ENCODE results near the gene ATOH8. TPM values are rescaled to one million over a fixed set of nuclear protein-coding genes. Genes with fewer than 3 reads are reported as not detected.
A peak's percentile ranks its signal among the peaks of the same experiment; 100 is the strongest.

Gene ATOH8
- total RNA-seq, 1 experiment from 2014 or later = 129 TPM

DNA sequence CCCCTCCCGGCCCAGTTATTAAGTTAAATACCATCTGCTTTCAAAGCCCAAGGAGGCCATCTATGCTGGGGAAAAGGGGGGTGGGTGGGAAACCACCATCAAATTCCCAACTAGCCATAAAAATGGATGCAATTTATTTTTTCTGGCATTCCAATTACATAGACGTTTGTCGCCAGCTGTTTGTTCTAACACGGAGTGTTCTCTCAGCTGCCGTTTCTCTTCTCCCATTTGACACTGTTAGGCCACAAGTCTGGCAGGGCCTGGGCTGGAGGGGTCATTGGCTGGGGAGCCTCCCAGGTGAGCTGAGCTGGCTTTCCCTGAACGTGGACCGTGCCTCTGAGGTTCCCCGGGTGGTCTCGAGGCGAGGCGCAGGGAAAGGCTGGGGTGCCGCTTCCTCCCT is 16.6 kb downstream of the ATOH8 start:
- peak; percentile 96 for DNase-seq (ENCODE audit: low read depth)

DNA sequence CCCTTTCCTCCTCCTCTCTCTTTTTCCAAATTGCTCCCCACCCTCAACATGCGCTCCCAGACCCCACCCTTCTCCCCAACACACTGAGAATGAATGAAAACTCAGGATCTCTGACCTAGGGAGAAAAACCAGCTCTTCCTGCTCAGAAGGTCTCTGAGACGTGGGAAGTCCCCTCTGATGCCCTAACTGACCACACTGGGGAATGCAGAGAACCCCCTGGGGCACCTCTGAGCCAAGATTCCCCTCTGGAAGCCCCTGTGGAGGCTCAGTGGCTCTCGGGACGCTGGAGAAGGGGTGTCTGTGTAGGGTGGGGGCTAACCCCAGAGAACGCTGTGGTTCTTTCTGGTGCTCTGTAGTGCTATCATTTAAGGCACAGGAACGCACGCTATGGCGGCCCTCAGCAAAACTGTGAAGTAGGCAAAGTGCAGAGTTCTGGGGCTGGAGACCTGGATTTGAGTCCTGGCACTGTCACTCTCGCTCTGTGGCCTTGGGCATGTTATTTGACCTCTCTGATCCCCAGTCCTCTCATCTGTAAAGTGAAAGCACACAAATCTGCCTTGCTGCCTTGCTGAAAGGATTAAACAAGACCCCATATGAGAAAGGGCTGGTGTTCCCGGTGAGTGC is 17.1 kb downstream of the ATOH8 start:
- no peak for DNase-seq (ENCODE audit: low read depth)

DNA sequence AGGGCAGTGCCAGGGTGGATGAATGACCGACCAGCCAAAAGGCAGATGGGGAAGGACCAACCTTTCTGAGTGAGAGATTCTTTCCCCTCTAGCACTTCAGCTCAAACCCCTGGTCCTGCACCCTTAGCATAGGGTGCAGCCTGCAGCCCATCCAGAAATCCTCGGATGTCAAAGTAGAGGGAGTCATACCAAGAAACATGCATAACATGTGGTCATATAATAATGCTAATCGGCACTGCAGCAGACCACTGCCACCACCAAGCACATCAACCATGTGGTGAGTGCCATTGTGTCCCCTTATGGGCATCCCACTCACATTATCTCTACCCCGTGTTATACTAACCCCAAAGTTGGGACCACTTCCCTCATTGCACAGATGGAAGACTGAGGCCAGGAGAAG is 17.7 kb downstream of the ATOH8 start:
- DNase-seq (ENCODE audit: low read depth) = peak; percentile 49

DNA sequence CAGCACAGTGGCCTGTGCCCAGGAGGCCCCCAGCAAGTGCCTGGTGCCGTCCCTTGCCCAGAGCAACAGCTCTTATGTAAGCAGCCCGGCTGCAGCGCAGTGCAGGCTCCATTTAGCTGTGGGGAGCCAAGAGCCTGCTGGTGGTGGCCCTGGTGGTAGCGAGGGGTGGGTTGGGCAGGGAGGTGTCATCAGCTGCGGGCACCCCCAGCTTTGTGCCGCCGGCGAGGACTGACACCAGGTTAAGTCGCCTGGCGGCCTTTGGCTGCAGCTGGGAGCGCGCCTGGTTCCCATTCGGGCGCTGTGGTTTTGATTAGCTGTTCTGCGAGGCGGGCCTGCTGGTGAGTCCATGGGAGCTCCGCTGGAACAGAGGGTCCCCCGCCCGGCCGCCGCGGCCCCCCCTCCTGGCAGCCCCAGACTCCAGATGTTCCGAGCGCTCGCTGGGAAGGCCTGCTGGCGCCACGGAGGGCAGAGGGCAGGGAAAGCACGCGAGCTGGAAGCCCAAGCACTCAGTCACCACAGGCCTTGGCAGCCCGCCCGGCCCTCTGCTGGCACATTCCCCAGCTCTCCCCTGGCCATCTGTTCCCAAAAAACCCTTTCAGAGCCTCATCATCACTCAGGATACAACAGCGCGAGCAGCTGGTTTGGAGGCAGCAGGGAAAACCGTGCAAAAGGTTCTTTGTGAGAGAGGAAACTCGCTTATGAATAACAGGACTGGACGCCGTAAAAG is 18.4 kb downstream of the ATOH8 start:
- peak; percentile 100 for DNase-seq (ENCODE audit: low read depth)

DNA sequence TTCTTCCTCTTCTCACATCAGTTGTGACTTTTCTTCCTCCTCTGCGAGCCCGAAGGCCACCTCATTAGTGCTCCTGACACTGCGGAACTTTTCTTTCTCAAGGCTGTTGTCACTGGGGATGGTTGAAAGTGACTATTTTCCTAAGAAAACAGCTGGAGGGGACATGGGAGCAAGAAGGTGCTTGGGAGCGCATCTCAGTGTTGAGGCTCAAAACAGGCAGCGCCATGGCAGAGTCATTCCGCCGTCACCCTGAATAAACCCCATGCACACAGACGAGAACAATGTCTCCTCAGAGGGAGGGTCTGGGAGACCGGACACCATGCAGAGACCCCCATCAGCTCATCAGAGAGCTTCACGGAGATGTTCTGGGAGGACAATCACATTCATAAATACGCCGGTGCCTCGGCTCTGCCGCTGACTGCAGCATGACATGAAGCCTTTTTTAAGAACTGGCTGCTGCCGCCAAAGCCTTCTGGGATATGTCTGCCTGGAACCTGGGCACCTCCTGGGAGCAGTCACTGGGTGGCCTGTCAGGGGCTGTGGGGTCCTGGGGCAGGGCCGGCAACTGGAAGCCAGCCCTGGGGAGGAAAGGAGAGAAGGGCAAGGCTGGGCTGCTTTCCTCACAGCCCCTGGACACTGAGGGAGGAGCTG is 19.2 kb downstream of the ATOH8 start:
- DNase-seq (ENCODE audit: low read depth) = no peak

DNA sequence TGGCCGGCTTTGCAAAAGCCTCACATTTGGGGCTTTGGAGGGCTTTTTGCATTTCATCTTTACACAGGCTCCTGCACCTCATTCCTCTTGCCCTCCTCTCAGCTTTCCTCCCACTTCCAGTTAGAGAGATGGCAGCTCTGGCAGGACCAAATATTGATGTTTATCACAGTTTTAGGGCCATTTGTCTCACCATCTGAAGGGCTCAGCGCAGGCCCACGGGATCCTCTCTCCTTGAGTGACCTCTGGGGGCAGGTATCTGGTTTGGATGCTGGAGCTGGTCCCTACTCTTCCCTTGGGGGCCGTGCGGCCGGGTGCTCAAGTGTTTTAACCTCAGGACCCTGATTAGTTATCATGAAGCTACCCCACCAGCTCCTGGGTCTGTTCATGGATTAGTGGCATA is 19.9 kb downstream of the ATOH8 start:
- no peak for DNase-seq (ENCODE audit: low read depth)

DNA sequence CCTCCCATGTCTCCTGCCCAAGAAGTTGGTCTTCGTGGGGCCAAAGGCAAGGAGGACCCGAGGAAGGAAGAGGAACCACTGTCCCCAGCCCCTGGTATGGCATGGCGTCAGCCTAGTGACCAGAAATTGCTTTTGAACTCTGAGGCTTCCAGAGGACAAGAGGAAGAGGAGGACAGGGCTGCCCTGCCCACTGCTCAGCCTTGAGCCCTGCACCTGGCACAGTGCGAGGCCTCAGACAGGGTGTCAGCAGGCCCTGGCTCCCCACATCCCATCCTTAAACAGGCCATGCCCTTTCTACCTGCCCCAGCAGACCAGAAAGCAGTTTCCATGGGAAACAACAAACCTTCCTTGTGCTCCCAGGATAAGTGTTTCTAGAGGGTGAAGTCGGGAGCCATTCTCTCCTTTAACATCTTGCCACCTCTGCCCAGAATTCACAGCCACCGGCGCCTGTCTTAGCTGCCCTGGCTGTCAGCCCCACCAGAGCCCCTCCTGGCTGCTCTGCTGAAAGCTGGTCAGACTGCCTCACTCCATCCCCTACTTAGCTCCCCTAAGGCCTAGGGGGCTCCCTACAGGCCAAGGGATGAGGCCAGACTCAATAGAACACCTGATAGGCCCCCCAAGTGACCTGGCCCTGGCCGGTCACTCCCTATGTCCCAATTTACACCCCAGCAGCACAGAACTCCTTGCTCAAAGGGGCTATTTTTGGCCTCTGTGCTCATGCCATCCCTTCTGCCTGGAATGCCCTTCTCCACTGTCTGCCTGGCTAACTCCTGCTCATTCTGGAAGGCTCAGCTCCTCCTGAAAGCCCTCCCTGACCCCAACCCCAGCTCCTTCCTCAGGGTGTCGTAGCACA is 20.6 kb downstream of the ATOH8 start:
- no peak for DNase-seq (ENCODE audit: low read depth)

DNA sequence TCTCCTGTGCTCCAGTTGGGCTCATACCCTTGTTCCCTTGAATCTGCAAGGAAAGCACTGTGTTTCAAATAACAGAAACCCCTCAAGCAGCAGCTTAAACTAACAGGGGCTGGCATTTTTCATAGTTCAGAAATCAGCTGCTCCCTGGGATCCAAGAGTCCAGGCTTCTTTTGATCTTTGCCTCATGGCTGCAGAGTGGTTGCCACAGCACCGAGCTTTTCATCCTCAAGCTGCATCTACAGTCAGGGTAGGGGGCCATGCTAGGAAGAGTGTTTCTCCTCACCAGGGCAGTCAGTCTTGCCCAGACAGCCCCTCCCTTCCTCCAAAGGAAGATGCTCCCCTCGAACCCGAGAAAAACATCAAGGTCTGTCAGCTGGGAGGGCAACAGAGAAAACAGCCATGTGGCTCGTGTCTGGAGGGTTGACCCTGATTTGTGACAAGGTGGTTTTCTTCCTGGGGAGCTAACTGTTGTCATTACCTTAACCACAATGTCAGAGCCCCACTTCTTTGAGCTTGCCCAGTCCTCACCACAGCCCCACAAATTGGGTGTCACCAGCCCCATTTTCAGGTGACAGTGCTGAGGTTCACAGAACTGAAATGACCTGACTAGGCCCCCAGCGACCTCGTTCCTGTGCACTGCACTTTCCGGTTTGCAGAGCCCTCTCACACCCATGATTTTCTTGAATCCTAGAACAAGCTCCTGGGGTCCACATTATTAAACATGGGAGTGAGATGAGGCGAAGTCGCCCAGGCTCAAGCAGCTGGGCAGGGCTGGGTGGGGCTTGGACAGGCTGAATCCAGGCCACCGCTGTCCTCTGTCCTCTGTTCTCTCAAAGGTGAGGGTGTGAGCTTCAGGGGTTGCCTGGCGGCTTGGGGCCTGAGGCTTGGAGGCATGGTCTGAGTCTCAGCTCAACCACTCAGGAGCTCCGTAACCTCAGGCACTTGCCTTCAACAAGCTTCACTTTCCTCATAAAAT is 21.9 kb downstream of the ATOH8 start:
- DNase-seq (ENCODE audit: low read depth) = no peak

DNA sequence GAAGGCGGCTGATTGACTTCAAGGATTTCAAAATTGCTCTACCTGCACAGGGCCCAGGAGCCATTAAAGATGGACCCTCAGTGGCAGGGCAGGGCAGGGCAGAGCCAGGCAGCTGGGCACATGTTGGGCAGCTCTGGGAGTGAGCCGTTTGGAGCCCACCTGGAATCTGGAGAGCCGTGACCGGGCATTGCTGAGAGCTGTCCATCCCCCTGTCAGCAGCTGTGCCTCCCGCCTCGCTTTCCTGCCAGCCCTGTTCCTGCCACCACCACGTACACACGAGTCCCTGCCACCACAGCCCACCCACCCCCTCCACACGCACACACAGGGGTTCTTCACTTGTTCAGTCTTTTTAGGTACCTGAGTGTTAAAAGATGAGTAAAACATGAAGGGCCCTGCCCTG is 22.9 kb downstream of the ATOH8 start:
- no peak for DNase-seq (ENCODE audit: low read depth)

DNA sequence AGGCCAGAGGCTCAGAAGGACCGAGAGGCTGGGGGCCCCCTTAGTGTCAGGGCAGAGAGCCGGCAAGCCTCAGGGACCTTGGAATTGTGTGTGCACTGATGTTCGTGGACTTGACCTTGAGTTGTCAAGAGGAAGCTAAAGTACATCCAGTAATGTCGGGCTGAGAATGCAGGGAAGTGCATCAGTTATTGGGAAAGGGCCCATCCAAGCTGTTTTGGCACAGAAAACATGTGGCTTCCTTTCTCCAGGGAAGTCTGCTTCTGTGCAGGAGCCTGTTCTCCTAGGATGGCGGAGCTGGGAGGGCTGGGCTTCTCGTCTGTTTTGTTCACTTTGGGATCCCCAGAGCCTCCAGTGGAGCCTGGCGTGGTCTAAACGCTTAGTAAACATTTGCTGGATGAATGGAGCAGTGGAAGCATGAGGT is 23.7 kb downstream of the ATOH8 start:
- DNase-seq (ENCODE audit: low read depth) = no peak

DNA sequence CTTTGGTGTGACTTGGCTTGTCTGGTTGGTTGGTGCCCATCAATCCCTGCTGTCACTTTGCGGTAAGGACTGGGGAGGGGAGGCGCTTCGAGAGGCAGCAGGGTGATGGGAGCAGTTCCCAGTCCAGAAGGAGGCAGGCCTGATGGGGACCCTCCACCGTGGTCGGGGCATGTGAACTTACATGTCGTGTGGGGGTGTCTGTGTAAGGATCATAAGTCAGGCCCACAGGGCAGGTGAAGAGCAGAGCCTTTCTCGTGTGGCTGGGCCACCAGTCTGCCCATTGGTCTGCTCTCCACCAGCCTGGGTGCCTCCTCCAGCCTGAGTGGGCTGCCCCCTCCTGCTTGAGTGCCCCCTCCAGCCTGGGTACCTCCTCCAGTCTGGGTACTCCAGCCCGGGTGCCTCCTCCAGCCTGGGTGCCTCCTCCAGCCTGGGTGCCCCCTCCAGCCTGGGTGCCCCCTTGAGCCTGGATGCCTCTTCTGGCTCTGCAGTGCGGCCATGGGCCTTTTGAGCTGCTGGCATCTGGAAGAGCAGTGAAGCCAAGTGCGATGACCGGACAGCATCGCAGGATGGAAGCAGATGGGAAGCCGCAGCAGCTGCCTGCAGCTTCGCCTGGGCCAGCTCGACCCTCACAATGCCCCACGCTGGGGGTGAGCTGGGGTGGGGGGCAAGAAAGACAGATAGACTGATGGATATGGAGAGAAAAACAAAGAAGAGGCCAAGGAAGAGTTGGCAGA is 25.0 kb downstream of the ATOH8 start:
- DNase-seq (ENCODE audit: low read depth) = no peak

DNA sequence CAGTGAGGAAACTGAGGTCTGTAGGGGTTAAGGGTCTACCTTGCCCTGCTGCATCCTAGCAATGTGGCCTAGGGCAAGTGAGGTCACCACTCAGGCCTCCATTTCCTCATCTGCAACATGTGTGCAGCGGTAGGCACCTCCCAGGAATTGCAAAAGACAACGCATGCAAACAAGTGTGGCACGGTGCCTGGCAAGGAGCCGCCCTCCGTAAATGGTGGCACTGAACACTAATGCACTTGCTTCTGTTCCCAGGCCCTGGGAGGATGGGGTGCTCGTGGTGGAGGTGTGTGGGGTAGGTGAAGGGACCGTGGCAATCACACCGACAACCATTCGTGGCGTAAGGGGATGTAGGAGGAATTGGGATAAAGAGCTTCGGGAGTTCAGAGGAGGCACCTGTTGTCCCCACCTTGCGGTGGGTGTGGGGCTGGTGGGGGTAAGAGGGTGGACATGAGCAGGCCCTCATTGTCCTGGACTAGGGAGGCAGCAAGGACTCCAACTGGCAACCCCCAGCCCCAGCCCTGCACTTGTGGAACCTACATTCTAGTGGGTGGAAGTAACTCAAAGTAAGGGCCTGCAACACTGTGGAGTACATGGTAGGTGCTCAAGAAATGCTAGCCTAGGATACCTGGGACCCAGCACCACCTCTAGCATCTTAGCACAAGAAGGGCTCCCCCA is 26.0 kb downstream of the ATOH8 start:
- no peak for DNase-seq (ENCODE audit: low read depth)

DNA sequence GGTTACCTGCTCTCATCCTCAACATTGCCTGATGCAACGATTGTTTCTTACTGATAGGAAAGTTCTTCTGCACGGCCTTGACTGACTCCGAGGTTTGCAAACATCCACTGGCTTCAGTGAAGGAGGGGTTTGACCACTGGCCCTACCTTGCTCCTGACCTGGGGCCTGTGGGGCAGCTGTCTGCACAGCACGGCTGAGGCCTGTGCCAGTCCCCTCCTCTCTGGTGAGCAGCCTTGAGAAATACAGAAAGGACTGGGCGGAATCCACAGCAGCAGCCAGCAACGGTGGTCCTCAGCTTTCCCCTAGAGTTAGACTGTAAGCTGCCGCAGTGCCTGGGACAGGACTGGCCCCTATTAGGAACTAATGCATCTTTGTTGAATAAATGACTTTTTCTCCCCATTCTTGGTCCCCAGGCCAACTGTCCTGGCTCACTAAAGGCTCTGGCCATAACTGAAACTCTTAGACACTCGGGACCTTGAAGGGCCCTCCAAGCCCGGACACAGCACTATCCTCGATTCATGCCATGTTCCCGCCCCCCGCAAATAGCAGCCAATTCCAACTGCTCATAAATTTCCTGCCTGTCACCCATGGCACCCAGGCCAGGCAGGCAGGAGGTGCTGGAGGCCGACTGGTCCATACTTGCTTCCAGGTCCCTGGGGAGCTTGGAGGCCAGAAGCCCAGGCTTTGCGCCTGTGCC is 26.7 kb downstream of the ATOH8 start:
- no peak for DNase-seq (ENCODE audit: low read depth)

DNA sequence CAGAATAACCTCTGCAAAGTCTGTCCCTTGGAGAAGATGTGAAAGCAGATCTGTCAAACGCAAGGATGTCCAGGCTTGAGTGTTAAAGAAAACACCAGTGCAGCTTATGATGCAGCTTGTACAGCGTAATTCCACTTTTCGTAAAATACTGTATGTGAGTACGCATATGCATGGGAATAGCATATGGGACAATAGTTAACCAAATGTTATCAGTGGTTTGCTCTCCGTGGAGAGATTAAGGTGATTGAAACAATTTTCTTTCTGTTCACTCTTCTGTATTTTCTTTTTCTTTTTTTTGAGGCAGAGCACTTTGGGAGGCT is 27.2 kb downstream of the ATOH8 start:
- DNase-seq (ENCODE audit: low read depth) = no peak

DNA sequence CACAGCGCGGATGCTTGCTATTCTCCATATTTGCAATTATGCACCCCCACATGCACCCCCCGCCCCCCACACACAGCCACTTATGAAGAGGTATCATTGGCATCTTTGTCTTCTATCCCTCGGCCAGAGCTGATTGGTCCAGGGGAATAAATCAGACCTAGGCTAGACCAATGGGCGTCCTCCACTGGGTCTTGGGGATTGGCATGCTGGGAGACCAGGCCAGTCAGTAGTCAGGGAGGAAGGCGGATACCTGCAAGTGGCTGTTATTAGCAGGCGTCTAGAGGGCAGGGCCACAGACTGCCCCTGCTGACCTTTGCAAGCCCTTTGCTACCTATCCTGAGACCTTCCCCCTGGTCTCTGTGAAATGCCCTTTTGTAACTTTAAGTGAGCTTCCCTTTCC is 30.0 kb downstream of the ATOH8 start:
- no peak for DNase-seq (ENCODE audit: low read depth)

DNA sequence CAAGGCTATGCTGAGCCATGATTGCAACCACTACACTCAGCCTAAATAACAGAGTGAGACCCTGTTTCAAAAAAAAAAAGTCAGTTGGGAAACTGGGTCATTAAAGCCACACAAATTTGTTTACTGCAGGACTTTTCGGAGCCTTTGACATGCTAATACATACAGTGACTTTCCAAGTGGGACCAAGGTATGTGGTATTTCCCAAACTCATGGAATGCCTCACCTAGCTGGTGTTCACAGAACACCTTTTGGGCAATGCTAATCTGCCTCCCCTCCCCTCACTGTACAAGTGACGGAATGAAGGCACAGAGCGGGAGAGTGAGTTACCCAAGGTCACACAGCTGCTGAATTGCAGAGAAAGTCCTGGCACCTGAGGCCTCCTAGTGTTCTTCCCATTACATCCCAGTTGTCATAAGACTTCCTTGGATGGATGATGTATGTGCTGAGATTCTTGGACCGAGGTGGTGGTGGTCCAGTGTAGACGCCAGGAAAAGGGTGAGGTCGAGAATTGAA is 30.7 kb downstream of the ATOH8 start:
- DNase-seq (ENCODE audit: low read depth) = no peak

DNA sequence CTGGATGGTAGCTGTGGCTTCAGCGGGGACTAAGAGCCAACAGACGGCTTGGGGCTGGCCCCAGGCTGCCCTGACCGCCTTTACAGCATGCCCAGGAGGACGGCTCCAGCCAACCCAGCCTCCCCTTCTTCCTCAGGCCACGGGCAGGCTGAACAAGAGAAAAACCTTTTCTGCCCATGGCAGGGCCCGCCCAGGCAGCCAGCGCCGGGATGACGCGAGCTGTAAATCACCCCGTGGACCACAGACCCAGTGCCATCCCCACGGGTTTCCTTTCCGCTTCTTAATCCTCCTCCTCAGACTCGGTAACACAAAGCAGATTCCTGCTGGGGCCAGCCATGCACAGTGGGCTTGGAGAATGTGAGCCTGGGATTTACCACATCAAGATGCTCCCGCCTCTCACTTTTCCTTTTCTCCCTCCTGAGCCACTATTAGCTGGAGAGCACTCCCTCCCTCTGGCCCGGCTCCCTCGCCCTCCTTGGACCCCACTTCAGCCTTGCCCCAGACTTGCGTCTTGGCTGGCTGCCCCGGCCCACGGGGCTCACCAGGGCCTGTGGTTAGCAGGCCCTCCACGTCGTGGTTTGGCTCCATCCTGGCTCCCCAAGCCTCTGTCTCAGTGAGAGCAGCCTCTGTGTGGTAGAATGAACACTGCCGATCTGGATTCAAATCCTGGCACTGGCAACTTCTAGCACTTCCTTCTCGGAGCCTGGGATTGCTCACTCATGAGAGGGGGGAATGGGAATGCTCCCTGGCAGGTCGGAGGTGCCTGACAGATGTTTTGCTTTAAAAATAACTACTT is 31.4 kb downstream of the ATOH8 start:
- DNase-seq (ENCODE audit: low read depth) = peak; percentile 96

DNA sequence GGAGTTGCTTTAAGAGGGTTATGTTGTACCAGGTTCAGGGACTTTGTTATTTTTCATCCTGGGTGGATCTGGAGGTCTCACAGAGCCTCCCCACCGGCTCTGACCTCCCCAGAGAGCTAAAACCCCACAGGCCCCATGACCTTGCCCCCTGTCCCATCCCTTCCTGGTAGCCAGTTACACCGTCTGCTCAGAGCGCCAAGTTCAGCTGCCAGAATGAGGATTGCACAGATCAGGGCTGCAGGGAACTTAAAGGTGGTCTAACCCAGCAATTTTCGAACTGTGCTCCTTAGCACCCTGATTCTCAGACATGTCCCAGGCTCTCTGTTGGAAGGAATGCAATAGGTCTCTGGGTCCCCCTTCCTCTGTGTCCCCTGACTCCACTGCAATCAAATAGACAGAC is 32.1 kb downstream of the ATOH8 start:
- no peak for DNase-seq (ENCODE audit: low read depth)

Measured in LHCN-M2 (cell line).